GM21723 (cell line): ENCODE measurements around the gene UTP3.

Experiments
- ATAC-seq: cut with Tn5 transposase; IDR thresholded peaks from one replicate; pipeline ENCODE4 v1.9.1; 2021; ENCODE audit warnings: mild to moderate bottlenecking, moderate library complexity; ENCODE audit not compliant: unreplicated experiment

The UTP3 gene

GRCh38 chr4:70687821-70688794, at the start of gene UTP3:
UTP3 (plus strand) TSS chr4:70688532; CDS start chr4:70688678, 146 bp downstream.
- ATAC-seq: peak; percentile 92

DNA sequence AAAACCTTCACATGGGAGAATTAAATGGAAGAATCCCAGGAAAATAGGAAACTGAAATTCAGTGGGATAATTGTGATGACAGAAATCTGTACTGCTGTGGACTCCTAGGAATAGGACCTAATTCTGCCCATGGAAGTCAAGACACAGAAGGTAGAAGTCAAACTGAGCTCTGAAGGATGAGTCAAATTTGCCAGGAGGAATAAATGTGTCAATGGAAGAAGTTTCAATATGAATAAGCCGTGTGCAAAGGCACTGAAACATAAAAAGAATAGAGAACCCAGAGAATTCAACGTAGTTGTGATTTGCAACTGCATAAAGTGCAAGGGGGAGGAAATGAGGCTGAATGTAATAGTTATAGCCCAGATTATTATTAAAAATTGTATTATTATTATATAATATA, 48.1 kb upstream of the UTP3 start:
- ATAC-seq: no peak

DNA sequence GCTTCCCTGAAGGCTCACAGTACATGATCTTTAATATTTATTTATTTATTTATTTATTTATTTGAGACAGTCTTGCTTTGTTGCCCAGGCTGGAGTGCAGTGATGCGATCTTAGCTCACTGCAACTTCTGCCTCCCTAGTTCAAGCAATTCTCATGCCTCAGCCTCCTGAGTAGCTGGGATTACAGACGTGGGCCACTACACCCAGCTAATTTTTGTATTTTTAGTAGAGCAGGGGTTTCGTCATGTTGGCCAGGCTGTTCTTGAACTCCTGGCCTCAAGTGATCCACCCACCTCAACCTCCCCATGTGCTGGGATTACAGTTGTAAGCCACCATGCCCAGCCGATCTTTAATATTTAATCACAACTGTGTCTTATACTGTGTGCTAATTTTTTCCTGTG, 37.6 kb upstream of the UTP3 start:
- ATAC-seq: peak; percentile 20

GRCh38 chr4:70651864-70652506, 36.3 kb upstream of the UTP3 start:
- ATAC-seq: peak; percentile 52

DNA sequence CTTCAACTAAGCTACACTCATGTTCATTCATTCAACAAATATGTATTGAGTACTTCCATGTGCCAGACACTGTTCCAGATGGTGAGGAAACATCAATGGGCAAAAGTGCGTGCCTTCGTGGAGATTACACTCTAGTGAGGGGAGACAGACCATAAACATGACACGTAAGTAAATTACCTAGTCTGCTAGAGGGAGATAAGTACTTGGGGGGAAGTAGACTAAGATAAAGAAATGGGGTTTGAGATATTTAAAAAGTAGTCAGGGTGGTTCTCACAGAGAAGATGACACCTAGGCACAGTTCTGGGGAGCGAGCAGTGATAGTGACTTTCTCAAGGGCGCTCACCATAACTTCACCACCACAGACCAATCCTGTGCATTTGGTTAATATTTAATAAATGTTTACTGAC, 33.7 kb upstream of the UTP3 start:
- no peak for ATAC-seq

DNA sequence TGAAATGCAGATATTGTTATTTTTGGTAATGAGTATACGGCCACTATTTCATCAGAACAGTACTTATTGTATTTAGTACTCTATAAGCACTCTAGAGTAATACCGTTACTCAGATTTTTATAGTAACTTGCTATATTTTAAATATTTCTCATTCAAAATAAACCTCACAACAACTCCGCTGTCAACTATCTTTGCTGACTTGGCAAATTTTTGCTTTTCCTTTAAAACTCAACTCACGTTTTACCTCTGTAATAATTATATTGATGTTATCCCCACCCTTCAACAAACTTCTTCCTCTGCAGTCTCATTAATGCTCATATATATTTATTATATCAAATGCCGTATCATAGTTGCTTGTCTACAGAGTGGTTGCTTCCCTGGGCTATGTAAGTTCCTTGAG, 31.0 kb upstream of the UTP3 start:
- ATAC-seq: no peak

- ATAC-seq: no peak
These were observed 29.9 kb upstream of the UTP3 start for GRCh38 chr4:70658418-70658817.

DNA sequence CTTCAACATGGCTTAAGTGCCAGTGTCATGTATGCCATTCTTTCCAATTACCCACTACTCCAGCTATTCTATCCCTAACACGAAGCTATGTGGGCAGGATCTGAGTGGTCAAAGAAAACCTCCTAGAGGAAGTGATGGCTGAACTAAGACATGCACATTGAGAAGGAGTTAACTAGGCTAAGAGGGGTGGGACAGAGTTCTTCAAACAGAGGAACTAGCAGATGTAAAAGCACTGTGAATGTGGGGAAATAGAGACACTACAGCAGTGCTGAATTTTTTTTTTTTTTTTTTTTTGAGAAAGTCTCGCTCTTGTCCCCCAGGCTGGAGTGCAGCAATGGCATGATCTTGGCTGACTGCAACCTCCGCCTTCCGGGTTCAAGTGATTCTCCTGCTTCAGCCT, 28.2 kb upstream of the UTP3 start:
- ATAC-seq: no peak

- peak; percentile 84 for ATAC-seq
These were observed 26.9 kb upstream of the UTP3 start for GRCh38 chr4:70661309-70661922.

DNA sequence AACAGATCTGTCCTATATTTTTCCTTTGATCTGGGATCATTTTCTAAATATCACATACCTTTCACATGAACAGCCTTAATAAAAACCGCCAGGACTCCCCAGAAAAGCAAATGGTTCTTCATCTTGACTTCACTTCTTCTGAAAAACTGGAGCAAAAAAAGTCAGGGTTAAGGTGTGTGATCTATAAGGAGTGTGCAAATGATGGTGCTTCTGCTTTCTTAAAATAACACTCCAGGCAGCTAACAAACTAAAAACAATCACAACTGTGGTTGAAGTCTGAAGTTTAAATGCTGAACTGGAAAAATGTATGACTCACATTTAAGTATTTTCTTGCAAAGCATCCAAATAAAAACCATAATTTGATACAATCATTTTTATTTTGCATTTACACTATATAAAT, 22.0 kb upstream of the UTP3 start, which contains the start of gene JCHAIN:
Gene JCHAIN, minus strand, starts transcription at position 140 of the 400 bp plus-strand sequence. Its CDS starts 18 bp downstream, at position 122.
- peak; percentile 66 for ATAC-seq

DNA sequence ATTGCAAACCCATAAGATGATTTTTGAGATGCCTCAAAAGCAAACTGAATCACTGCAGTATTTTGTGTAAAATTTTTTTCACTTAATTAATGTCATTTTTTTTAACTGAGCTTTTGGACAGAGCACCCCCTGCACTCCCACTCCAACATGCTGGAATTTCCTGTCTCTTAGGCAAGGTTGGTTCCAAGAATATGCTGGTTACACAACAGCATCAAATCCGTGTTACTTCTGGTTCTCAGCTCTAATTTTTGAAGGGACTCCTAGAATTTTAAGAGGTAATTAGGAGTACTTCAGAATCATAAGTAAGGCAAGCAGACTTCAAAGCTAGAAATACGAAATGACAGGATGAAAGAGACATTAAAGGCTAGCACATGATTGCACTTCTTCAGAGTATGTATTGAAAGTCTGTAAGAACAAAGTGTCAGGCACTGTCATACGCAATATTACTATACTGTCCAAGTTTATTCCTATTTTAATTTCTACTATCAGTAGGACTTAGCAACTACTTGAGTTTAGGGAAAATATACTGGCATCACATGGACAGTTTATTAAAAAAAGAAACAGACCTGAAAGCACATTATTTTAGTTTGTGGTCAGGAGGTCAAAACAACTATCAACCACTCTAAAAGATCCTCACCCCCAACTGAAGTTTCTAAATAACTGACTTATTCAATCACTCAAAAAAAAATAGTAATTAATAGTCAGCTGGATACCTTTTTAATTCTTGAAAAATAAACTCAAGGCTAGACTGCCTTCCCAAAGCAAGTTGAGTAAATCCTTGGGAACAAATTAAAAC, 20.4 kb upstream of the UTP3 start:
- ATAC-seq: peak; percentile 55

- no peak for ATAC-seq
These were observed 17.9 kb upstream of the UTP3 start for GRCh38 chr4:70670332-70671014.

GRCh38 chr4:70671091-70671490, 17.2 kb upstream of the UTP3 start:
- ATAC-seq: no peak

- ATAC-seq: no peak
These were observed 14.1 kb upstream of the UTP3 start for GRCh38 chr4:70674191-70674590.

DNA sequence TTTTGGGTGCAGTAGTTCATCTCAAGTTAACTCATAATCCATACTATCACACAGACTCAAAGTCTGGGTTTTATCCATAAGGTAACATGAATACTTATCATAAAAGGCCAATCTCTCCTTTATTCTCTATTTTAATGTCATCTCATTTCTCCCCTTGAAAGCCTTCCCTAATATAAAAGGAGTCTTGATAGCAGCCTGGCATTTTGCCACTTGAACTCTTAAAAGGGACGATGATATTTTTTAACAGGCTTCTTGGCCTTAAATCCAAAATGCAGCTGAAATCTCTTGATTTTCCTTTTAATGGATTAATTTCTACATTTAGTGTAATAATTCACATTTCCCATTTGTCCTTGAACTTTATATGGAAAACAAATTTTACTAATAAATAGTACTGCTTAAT, 13.6 kb upstream of the UTP3 start:
- ATAC-seq: no peak

- ATAC-seq: no peak
These were observed 11.7 kb upstream of the UTP3 start for GRCh38 chr4:70676554-70677090.

DNA sequence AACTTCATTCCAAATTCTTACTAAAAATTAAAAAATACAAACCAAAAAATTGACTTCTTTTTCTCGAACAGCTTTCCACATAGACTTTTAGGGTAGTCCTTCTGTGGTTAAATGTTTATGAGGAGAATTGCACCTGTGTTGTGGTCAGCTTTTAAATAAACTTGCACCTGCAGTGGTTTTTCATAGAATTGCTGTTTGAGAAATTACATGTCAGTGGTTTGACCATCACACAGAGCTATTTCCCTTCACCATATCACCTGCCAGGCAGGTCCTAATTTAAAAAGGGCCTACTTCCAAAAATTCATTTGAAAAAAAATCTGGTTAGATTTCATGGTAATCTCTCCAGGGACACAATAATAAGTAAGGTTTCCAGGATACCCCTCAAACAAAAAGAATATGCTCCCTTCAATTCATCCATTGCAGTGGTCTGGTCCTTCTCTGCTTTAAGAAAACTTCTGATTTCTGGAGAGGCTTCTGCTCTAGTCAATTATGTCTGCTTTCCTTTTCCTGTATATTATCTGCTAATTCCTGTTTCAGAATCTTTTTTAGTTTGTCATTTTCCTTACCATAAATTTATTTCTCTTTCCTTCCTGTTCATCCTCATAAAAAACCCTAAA, 9.8 kb upstream of the UTP3 start:
- peak; percentile 88 for ATAC-seq

DNA sequence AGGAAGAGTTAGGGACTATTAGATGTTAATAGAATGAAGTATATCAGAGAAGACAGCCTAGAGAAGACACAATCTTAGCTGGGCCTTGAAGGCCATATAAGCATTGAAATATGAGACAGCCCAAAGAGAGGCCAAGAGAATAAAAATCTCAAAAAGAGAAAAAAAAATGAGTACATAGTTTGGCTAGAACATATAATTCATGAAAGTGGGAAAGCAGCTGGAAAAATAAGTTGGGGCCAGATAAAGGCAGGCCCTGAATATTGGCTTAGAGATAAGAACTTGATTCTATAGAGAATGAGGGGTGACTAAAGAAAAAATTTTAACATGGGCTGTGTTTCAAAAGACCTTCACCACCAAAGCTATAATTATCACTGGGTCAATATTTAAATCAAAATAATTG, 7.4 kb upstream of the UTP3 start:
- no peak for ATAC-seq

- peak; percentile 44 for ATAC-seq
These were observed 6.6 kb upstream of the UTP3 start for GRCh38 chr4:70681704-70682103.
